ENCODE results near the gene PROK2.

The PROK2 gene

DNA sequence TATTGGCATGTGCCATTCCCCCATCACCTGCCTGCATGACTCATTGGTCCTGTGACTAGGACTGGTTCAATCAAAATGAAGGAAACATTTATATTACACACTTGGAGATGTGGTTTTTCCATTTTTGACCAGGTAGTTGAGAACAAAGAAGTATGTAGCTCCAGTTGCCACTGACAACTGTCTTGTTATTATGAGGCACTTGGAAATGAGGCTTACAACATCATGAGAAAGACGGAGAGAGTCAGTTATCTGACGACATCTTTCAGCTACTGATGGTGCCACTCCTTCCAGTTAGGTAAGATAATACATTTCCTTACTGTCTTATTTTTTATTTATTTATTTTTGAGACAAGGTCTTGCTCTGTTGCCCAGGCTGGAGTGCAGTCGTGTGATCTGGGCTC lies 21.8 kb upstream of the PROK2 start:
- Histone ChIP-seq H3K4me1 (ENCODE audit: control insufficient read depth, insufficient read depth, low read length) (peaks cover 6% of the 10 kb centered on the region), H3K4me3 (ENCODE audit: low read depth, low read length) (no peak overlapping the region)

DNA sequence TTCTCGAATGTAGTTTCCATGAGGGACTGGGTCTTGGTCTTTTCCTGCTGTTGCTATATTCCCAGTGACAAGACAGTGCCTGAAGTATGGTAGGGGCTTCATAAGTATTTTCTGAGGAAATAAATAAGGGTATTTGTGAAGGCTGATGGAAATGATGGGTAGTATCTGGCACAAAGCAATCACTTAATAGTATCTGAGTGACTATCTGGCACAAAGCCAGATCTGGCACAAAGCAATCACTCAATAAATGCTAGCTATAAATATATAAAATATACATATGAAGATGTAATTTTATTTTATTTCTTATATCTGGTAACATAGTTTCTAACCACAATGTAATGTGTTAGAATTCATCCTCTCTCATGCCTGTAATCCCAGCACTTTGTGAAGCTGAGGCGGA lies 20.7 kb upstream of the PROK2 start:
- Histone ChIP-seq H3K27me3 (ENCODE audit: control insufficient read depth, insufficient read depth, low read length) (no peaks in the 10 kb centered on the region), H3K9ac (ENCODE audit: low read depth, low read length) (no peak overlapping the region), H3K9me3 (ENCODE audit: control insufficient read depth, insufficient read depth, low read length) (no peaks in the 10 kb centered on the region), H3K4me3 (ENCODE audit: low read depth, low read length) (no peak overlapping the region), H3K4me1 (ENCODE audit: control insufficient read depth, insufficient read depth, low read length) (peaks cover 7% of the 10 kb centered on the region), H3K36me3 (ENCODE audit: control insufficient read depth, insufficient read depth, low read length) (no peaks in the 10 kb centered on the region)

More for the DNA sequence above, 21.8 kb upstream of the PROK2 start:
- Histone ChIP-seq H3K36me3 (ENCODE audit: control insufficient read depth, insufficient read depth, low read length) (no peaks in the 10 kb centered on the region), H3K27me3 (ENCODE audit: control insufficient read depth, insufficient read depth, low read length) (no peaks in the 10 kb centered on the region), H3K9me3 (ENCODE audit: control insufficient read depth, insufficient read depth, low read length) (no peaks in the 10 kb centered on the region), H3K9ac (ENCODE audit: low read depth, low read length) (no peak overlapping the region)

DNA sequence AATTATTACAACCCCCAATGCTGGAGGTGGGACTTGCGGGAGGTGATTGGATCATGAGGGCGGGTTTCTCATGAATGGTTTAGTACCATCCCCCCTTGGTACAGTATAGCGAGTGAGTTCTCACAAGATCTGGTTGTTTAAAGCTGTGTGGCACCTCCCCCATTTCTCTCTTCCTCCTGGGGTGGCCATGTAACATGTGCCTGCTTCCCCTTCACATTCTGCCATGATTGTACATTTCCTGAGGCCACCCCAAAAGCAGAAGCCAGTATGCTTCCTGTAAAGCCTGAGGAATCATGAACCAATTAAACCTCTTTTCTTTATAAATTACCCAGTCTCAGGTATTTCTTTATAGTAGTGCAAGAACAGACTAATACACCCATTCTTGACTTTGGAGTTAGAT lies 20.3 kb upstream of the PROK2 start:
- H3K36me3 ChIP-seq (ENCODE audit: control insufficient read depth, insufficient read depth, low read length), result no peaks in the 10 kb centered on the region
- H3K27me3 ChIP-seq (ENCODE audit: control insufficient read depth, insufficient read depth, low read length), result no peaks in the 10 kb centered on the region
- no peaks in the 10 kb centered on the region for H3K9me3 ChIP-seq (ENCODE audit: control insufficient read depth, insufficient read depth, low read length)
- no peak overlapping the region for H3K4me3 ChIP-seq (ENCODE audit: low read depth, low read length)
- H3K4me1 ChIP-seq (ENCODE audit: control insufficient read depth, insufficient read depth, low read length), result peaks cover 8% of the 10 kb centered on the region
- no peak overlapping the region for H3K9ac ChIP-seq (ENCODE audit: low read depth, low read length)

DNA sequence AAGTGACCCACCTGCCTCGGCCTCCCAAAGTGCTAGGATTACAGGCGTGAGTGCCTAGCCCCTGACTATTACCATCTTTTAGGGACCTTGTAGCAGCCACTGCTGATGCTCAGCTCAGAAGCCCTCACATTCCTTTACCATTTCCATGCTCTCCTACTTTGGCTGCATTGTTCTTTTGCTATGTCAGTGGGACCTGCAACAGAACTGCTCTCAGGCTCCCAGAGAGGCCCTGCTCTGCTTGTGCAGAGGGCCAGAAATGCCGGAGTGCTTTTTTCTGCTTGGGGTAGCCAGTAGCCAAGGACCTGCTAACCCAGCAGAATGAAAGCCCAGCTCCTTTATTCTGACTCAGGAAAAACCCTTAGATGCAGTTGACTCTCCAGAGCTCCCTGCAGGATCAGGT lies 18.3 kb upstream of the PROK2 start:
- Histone ChIP-seq H3K27me3 (ENCODE audit: control insufficient read depth, insufficient read depth, low read length) (no peaks in the 10 kb centered on the region), H3K4me3 (ENCODE audit: low read depth, low read length) (no peak overlapping the region), H3K36me3 (ENCODE audit: control insufficient read depth, insufficient read depth, low read length) (no peaks in the 10 kb centered on the region), H3K9ac (ENCODE audit: low read depth, low read length) (no peak overlapping the region), H3K4me1 (ENCODE audit: control insufficient read depth, insufficient read depth, low read length) (peaks cover 15% of the 10 kb centered on the region), H3K9me3 (ENCODE audit: control insufficient read depth, insufficient read depth, low read length) (no peaks in the 10 kb centered on the region)

GRCh38 chr3:71801986-71802385 lies 17.0 kb upstream of the PROK2 start:
- H3K4me1 ChIP-seq (ENCODE audit: control insufficient read depth, insufficient read depth, low read length), result peaks cover 15% of the 10 kb centered on the region
- no peak overlapping the region for H3K4me3 ChIP-seq (ENCODE audit: low read depth, low read length)
- no peaks in the 10 kb centered on the region for H3K27me3 ChIP-seq (ENCODE audit: control insufficient read depth, insufficient read depth, low read length)
- H3K36me3 ChIP-seq (ENCODE audit: control insufficient read depth, insufficient read depth, low read length), result no peaks in the 10 kb centered on the region
- H3K9me3 ChIP-seq (ENCODE audit: control insufficient read depth, insufficient read depth, low read length), result no peaks in the 10 kb centered on the region
- H3K9ac ChIP-seq (ENCODE audit: low read depth, low read length), result no peak overlapping the region

DNA sequence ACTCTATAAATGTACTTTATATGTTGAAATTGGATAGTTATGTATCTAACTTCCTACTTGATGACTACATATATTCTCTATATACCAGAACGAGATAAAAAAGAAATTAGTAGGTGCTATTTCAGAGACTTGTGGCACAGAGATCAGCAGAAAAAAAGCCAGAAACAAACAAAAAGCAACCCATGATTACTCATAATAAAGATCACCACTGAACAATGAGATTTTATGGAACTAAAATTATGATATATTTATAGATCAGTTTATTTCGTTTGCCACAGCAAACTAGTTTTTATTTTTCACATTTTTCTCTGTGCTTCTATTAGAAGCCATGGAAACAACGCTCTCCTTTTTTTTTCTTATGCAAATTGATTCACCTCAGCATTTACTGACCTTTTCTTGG lies 15.1 kb upstream of the PROK2 start:
- H3K9ac ChIP-seq (ENCODE audit: low read depth, low read length), result no peak overlapping the region
- H3K27me3 ChIP-seq (ENCODE audit: control insufficient read depth, insufficient read depth, low read length), result no peaks in the 10 kb centered on the region
- peaks cover 15% of the 10 kb centered on the region for H3K4me1 ChIP-seq (ENCODE audit: control insufficient read depth, insufficient read depth, low read length)
- H3K4me3 ChIP-seq (ENCODE audit: low read depth, low read length), result no peak overlapping the region
- H3K9me3 ChIP-seq (ENCODE audit: control insufficient read depth, insufficient read depth, low read length), result no peaks in the 10 kb centered on the region
- no peaks in the 10 kb centered on the region for H3K36me3 ChIP-seq (ENCODE audit: control insufficient read depth, insufficient read depth, low read length)

DNA sequence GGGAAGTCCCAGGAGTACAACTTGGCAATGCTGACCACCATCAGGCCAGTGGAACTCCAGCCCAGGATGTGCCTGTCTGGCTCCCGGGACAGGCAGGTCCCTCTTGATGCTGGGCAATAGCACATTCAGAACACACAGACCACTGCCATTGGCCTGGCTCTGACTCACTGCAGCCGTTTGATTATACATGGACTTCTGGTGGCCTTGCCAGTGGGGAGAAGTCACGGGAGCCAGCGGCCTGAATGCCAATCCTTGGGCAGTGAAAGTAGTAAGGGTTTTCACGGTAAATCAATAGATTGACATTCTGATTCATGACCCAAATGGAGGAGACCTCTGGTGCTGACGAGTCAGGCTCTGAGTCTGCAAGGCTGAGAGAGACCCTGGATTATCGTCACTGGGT lies 12.5 kb upstream of the PROK2 start:
- H3K4me3 ChIP-seq (ENCODE audit: low read depth, low read length), result no peak overlapping the region
- H3K9ac ChIP-seq (ENCODE audit: low read depth, low read length), result no peak overlapping the region
- no peaks in the 10 kb centered on the region for H3K36me3 ChIP-seq (ENCODE audit: control insufficient read depth, insufficient read depth, low read length)
- H3K27me3 ChIP-seq (ENCODE audit: control insufficient read depth, insufficient read depth, low read length), result no peaks in the 10 kb centered on the region
- peaks cover 15% of the 10 kb centered on the region for H3K4me1 ChIP-seq (ENCODE audit: control insufficient read depth, insufficient read depth, low read length)
- H3K9me3 ChIP-seq (ENCODE audit: control insufficient read depth, insufficient read depth, low read length), result no peaks in the 10 kb centered on the region

- Histone ChIP-seq H3K36me3 (ENCODE audit: control insufficient read depth, insufficient read depth, low read length) (no peaks in the 10 kb centered on the region), H3K9me3 (ENCODE audit: control insufficient read depth, insufficient read depth, low read length) (no peaks in the 10 kb centered on the region), H3K27me3 (ENCODE audit: control insufficient read depth, insufficient read depth, low read length) (no peaks in the 10 kb centered on the region), H3K9ac (ENCODE audit: low read depth, low read length) (no peak overlapping the region), H3K4me3 (ENCODE audit: low read depth, low read length) (no peak overlapping the region), H3K4me1 (ENCODE audit: control insufficient read depth, insufficient read depth, low read length) (peaks cover 8% of the 10 kb centered on the region)
Measured at GRCh38 chr3:71796290-71796689, 11.3 kb upstream of the PROK2 start.

DNA sequence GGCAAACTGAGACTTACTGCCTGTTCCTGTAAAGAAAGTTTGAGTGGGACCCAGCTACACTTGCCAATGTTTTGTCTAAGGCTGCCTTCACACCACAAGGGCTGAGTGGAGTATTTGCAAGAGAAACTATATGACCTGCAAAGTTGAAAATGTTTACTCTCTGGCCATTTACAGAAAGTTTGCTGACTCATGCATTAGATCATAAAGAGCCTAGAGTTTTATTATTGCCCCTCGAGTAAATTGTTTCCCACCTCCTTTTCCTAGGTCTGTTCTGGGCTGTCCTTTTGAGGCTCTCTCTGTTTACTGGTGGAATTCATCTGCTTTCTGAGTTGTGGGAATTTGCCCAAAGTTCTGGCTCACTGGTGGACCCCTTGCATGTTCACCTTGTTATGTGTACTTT lies 6.7 kb upstream of the PROK2 start:
- peaks cover 2% of the 10 kb centered on the region for H3K4me1 ChIP-seq (ENCODE audit: control insufficient read depth, insufficient read depth, low read length)
- H3K9ac ChIP-seq (ENCODE audit: low read depth, low read length), result no peak overlapping the region
- H3K9me3 ChIP-seq (ENCODE audit: control insufficient read depth, insufficient read depth, low read length), result no peaks in the 10 kb centered on the region
- no peak overlapping the region for H3K4me3 ChIP-seq (ENCODE audit: low read depth, low read length)
- peaks cover 15% of the 10 kb centered on the region for H3K27me3 ChIP-seq (ENCODE audit: control insufficient read depth, insufficient read depth, low read length)
- no peaks in the 10 kb centered on the region for H3K36me3 ChIP-seq (ENCODE audit: control insufficient read depth, insufficient read depth, low read length)

- H3K4me3 ChIP-seq (ENCODE audit: low read depth, low read length), result no peak overlapping the region
- peaks cover 29% of the 10 kb centered on the region for H3K27me3 ChIP-seq (ENCODE audit: control insufficient read depth, insufficient read depth, low read length)
- peaks cover 9% of the 10 kb centered on the region for H3K4me1 ChIP-seq (ENCODE audit: control insufficient read depth, insufficient read depth, low read length)
- no peaks in the 10 kb centered on the region for H3K36me3 ChIP-seq (ENCODE audit: control insufficient read depth, insufficient read depth, low read length)
- H3K9ac ChIP-seq (ENCODE audit: low read depth, low read length), result no peak overlapping the region
- no peaks in the 10 kb centered on the region for H3K9me3 ChIP-seq (ENCODE audit: control insufficient read depth, insufficient read depth, low read length)
Measured at GRCh38 chr3:71789922-71790321, 5.0 kb upstream of the PROK2 start.

GRCh38 chr3:71787851-71788405 lies 3.0 kb upstream of the PROK2 start:
- Histone ChIP-seq H3K27me3 (ENCODE audit: control insufficient read depth, insufficient read depth, low read length) (peaks cover 48% of the 10 kb centered on the region), H3K36me3 (ENCODE audit: control insufficient read depth, insufficient read depth, low read length) (no peaks in the 10 kb centered on the region), H3K4me1 (ENCODE audit: control insufficient read depth, insufficient read depth, low read length) (peaks cover 13% of the 10 kb centered on the region), H3K9ac (ENCODE audit: low read depth, low read length) (no peak overlapping the region), H3K4me3 (ENCODE audit: low read depth, low read length) (no peak overlapping the region), H3K9me3 (ENCODE audit: control insufficient read depth, insufficient read depth, low read length) (no peaks in the 10 kb centered on the region)

GRCh38 chr3:71786551-71786950 lies 1.6 kb upstream of the PROK2 start:
- H3K9me3 ChIP-seq (ENCODE audit: control insufficient read depth, insufficient read depth, low read length), result no peaks in the 10 kb centered on the region
- peaks cover 13% of the 10 kb centered on the region for H3K4me1 ChIP-seq (ENCODE audit: control insufficient read depth, insufficient read depth, low read length)
- no peaks in the 10 kb centered on the region for H3K36me3 ChIP-seq (ENCODE audit: control insufficient read depth, insufficient read depth, low read length)
- no peak overlapping the region for H3K9ac ChIP-seq (ENCODE audit: low read depth, low read length)
- H3K4me3 ChIP-seq (ENCODE audit: low read depth, low read length), result peak overlapping the region; percentile 51
- peaks cover 62% of the 10 kb centered on the region for H3K27me3 ChIP-seq (ENCODE audit: control insufficient read depth, insufficient read depth, low read length)

- no peaks in the 10 kb centered on the region for H3K36me3 ChIP-seq (ENCODE audit: control insufficient read depth, insufficient read depth, low read length)
- peaks cover 13% of the 10 kb centered on the region for H3K4me1 ChIP-seq (ENCODE audit: control insufficient read depth, insufficient read depth, low read length)
- H3K27me3 ChIP-seq (ENCODE audit: control insufficient read depth, insufficient read depth, low read length), result peaks cover 65% of the 10 kb centered on the region
- no peaks in the 10 kb centered on the region for H3K9me3 ChIP-seq (ENCODE audit: control insufficient read depth, insufficient read depth, low read length)
- peak overlapping the region; percentile 51 for H3K4me3 ChIP-seq (ENCODE audit: low read depth, low read length)
- H3K9ac ChIP-seq (ENCODE audit: low read depth, low read length), result no peak overlapping the region
Measured at GRCh38 chr3:71786217-71786549, 1.2 kb upstream of the PROK2 start.

Measured in iPS-15b (cell line).